ENCODE data around the gene APCDD1L.

APCDD1L gene

DNA sequence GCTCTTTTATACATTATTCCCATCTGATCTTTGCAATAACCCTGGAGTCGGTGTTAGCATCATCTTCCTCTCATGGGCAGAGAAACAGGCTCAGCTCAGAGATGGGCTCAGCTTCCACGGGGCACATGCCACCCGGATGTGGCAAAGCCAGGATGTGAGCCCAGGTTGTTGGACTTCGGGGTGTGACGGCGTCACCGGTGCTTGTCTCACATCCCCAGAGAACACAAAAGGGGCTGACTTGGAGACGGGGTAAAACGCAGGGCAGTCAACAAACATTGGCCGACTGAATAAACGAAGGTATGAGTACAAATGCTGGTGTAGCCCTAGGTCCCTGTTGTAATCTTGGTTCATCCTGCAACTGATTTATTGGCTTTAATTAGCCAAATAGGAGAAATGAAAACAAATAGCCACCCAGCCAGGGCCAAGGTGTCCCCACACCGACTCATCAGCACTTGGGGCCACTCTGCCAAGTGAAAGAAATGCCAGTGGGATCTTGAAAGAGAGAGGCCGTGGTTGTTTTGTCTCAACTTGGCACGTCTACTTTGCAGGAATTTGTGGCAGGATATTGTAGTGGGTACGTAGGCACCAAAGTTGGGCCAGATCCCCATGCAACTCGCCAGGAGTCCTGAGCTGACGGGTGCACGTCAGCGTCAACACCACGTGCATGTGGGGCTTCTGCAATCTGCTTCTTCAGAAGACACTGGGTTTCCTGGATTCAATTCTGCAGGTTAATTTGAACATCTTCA is 42.8 kb downstream of the APCDD1L start:
- no peak overlapping the region for H3K4me3 ChIP-seq (replicated peaks in 1 of 2; ENCODE audit: low read depth in 2 of 2, low read length in 2 of 2)
- no peak for DNase-seq (ENCODE audit: low read depth in 2 of 2)
- TF ChIP-seq, protein P1, sequence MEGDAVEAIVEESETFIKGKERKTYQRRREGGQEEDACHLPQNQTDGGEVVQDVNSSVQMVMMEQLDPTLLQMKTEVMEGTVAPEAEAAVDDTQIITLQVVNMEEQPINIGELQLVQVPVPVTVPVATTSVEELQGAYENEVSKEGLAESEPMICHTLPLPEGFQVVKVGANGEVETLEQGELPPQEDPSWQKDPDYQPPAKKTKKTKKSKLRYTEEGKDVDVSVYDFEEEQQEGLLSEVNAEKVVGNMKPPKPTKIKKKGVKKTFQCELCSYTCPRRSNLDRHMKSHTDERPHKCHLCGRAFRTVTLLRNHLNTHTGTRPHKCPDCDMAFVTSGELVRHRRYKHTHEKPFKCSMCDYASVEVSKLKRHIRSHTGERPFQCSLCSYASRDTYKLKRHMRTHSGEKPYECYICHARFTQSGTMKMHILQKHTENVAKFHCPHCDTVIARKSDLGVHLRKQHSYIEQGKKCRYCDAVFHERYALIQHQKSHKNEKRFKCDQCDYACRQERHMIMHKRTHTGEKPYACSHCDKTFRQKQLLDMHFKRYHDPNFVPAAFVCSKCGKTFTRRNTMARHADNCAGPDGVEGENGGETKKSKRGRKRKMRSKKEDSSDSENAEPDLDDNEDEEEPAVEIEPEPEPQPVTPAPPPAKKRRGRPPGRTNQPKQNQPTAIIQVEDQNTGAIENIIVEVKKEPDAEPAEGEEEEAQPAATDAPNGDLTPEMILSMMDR (IDR thresholded peaks at IDR 0.05; ENCODE audit: low read depth, low read length) = no peak

- no peak overlapping the region for H3K4me3 ChIP-seq (replicated peaks in 1 of 2; ENCODE audit: low read depth in 2 of 2, low read length in 2 of 2)
- TF ChIP-seq, protein P1 (IDR thresholded peaks at IDR 0.05; ENCODE audit: low read depth, low read length) = no peak
- DNase-seq (ENCODE audit: low read depth in 2 of 2) = peak in 1 of 2 donors; percentile 69
These were observed 43.7 kb downstream of the APCDD1L start for GRCh38 chr20:58471193-58472164.

DNA sequence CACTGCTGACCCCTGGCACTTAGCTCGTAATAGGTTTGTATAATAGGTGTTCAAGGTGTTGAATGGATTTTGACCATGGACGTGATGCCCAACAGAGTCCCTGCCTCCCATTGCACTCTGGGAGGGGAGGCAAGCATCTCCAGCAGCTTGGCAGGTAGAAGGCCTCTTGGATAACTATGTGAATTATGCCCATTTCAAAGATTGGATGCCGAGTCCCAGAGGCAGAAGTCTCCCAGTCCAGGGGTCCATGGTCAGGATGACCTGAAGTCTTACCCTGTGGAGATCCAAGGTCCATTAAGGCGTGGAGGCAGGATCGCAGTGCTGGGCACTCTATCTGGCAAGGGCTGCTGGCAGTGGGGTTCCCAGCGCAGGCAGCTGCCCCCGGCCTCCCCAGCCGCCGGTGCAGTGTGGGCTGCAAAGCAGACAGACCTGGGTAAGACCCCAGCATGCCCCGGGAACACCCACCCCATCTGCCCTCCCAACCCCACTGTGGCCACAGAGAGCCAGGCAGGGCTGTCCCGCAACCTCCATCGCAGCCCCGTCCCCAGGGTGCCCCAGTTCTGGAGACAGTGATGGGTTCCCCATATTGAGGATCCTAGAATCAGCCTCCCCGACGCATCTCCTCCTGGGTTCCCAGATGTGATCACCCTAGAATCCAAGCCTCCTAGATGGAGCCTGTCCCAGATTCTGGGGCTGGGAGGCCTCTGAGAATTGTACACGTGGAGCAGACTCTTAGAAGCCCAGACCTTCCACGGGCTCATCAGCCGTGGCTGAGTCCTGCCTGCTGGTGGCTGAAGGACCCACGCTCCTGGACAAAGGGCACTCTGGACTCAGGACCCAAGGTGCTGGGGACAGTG is 44.6 kb downstream of the APCDD1L start:
- no peak overlapping the region for H3K4me3 ChIP-seq (replicated peaks in 1 of 2; ENCODE audit: low read depth in 2 of 2, low read length in 2 of 2)
- TF ChIP-seq, protein P1 (IDR thresholded peaks at IDR 0.05; ENCODE audit: low read depth, low read length) = no peak
- DNase-seq (ENCODE audit: low read depth in 2 of 2) = no peak

DNA sequence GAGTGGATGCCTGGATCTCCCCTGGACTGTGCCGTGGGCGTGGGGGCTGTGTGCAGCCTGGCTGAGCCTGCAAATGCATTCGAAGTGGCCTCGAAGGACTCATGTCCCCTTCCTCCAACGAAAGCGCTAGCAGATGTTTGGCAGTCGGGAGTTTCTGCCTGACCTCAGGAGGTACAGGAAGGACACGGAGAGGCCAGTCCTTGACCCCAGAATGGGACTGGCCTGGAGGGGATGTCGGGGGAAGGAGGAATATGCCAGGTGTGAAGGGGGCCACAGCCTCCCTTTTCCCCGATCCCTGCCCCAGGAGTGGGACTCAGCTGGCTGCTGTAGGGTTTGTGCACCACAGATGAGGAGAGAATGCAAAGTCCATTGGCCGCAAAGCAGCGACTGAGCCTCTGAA is 45.6 kb downstream of the APCDD1L start:
- no peak overlapping the region for H3K4me3 ChIP-seq (replicated peaks in 1 of 2; ENCODE audit: low read depth in 2 of 2, low read length in 2 of 2)
- TF ChIP-seq, protein P1 (IDR thresholded peaks at IDR 0.05; ENCODE audit: low read depth, low read length) = no peak
- no peak for DNase-seq (ENCODE audit: low read depth in 2 of 2)

DNA sequence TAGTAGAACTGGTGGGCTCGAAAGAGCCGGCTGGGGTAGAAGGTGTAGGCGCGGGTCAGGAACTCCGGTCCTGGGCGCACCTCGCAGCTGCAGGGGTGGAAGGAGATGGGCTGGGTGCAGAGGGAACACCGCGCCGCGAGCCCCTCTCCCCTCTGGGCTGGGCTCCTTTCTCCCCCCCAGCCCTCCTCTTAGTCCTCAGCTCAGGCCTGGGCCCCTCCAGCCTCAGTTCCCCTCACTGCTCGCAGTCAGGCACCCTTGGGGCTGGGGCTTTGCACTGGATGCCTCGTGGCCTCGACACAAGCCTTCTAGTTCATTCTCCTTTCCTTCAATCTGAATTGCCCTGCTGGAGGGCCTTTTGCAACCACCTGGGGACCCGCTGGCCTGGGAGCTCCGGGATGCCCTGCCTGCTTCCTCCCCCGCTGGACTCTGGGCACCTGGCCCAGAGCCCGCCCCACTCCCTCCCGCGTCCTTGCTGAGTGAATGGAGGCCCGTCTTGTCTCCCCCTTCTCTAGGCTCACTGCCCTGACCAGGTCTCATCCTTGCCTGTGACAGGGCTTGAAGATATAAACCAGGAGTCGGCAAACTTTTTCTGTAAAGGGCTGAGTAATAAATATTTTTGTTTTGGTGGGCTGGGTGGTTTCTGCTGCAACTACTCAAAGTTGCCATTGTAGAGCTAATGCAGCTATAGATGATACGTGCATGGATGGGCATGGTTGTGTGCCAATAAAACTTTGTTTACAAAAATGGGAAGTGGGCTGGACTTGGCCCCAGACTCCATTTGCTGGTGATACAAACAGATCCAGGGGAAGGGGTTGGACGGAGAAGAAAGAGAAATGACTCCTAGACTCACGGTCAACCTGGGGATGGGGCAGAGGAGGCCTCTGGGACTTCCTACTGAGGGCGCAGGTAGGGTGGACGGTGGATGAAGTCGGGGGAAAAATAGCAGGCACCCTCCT is 47.3 kb downstream of the APCDD1L start:
- TF ChIP-seq, protein P1 (IDR thresholded peaks at IDR 0.05; ENCODE audit: low read depth, low read length) = no peak
- no peak overlapping the region for H3K4me3 ChIP-seq (replicated peaks in 1 of 2; ENCODE audit: low read depth in 2 of 2, low read length in 2 of 2)
- no peak for DNase-seq (ENCODE audit: low read depth in 2 of 2)

All from cardiac fibroblast (primary cell).